ENCODE measurements around the gene PPT1. TPM values are rescaled to one million over a fixed set of nuclear protein-coding genes. Genes with fewer than 3 reads are reported as not detected.

PPT1 gene
- total RNA-seq, 1 donor from 2014 or later = 79.6 TPM

DNA sequence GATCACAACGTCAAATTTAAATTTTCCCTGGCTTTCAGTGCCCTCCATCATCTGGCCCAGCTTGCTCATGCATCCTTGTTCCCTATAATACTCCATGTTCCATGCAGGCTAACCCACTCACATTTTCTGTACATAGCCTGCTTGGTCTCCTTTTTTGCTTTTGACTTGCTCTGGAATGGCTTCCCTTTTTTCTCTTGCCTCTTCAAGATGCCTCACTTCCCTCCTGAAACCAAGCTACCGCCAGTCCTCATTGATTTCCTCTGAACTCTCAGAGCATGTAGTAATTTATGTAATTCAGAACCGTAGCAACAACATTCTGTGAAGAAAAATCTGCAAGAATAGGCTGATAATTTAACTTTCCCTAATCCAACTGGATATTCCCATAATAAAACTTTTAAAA lies 46.2 kb downstream of the PPT1 start:
- no peak for DNase-seq (ENCODE audit: extremely low spot score, unreplicated experiment)
- H3K9me3 Mint-ChIP-seq = no peaks in the 10 kb centered on the region
- H3K36me3 Mint-ChIP-seq = peaks cover 13% of the 10 kb centered on the region
- no peak overlapping the region for H3K27ac Mint-ChIP-seq
- TF ChIP-seq, protein P1, sequence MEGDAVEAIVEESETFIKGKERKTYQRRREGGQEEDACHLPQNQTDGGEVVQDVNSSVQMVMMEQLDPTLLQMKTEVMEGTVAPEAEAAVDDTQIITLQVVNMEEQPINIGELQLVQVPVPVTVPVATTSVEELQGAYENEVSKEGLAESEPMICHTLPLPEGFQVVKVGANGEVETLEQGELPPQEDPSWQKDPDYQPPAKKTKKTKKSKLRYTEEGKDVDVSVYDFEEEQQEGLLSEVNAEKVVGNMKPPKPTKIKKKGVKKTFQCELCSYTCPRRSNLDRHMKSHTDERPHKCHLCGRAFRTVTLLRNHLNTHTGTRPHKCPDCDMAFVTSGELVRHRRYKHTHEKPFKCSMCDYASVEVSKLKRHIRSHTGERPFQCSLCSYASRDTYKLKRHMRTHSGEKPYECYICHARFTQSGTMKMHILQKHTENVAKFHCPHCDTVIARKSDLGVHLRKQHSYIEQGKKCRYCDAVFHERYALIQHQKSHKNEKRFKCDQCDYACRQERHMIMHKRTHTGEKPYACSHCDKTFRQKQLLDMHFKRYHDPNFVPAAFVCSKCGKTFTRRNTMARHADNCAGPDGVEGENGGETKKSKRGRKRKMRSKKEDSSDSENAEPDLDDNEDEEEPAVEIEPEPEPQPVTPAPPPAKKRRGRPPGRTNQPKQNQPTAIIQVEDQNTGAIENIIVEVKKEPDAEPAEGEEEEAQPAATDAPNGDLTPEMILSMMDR (conservative IDR thresholded peaks at IDR 0.05) = no peak
- peaks cover 6% of the 10 kb centered on the region for H3K4me1 Mint-ChIP-seq (ENCODE audit: unreplicated experiment)
- H3K27me3 Mint-ChIP-seq = no peaks in the 10 kb centered on the region
- H3K4me3 Mint-ChIP-seq = no peak overlapping the region

DNA sequence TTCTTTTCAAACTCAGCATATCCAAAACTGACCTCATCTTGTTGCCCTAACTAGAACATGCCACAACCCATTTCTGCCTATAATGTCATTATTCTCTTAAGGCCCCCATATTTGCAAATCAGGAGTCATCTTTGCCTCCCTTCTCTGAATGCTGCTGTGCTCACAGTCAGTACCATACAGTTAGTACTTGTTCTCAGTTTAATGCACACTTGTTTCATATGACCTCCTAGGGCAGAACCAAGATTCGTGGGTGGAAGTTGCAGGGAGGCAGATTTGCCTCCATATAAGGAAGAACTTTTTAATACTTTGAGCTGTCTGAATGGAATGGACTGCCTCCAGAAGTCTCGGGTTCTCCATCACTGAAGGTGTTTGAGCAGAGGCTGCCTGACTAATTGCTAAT lies 47.3 kb downstream of the PPT1 start:
- no peak for DNase-seq (ENCODE audit: extremely low spot score, unreplicated experiment)
- Mint-ChIP-seq H3K9me3 (no peaks in the 10 kb centered on the region), H3K36me3 (peaks cover 10% of the 10 kb centered on the region), H3K4me1 (ENCODE audit: unreplicated experiment) (peaks cover 6% of the 10 kb centered on the region), H3K27me3 (no peaks in the 10 kb centered on the region), H3K27ac (no peak overlapping the region), H3K4me3 (no peak overlapping the region)
- TF ChIP-seq, protein P1 (conservative IDR thresholded peaks at IDR 0.05) = no peak

DNA sequence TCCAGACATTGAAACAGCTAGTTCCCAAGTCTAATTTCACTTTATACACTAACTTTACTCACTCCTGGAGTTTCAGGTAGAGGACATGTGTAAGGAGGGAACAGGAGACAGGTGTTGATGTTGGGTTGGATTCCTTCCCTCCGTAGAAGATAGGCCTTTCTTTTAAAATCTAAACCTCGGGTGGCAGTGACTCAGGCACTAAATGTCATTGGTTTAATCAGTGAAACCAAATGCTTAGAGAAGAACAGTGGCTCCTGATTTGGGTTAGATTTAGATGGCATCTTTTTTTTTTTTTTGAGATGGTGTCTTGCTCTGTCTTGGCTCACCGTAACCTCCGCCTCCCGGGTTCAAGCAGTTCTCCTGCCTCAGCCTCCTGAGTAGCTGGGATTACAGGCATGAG lies 49.3 kb downstream of the PPT1 start:
- peaks cover 8% of the 10 kb centered on the region for H3K4me1 Mint-ChIP-seq (ENCODE audit: unreplicated experiment)
- H3K36me3 Mint-ChIP-seq = peaks cover 11% of the 10 kb centered on the region
- no peak for DNase-seq (ENCODE audit: extremely low spot score, unreplicated experiment)
- TF ChIP-seq, protein P1 (conservative IDR thresholded peaks at IDR 0.05) = no peak
- no peak overlapping the region for H3K4me3 Mint-ChIP-seq
- no peaks in the 10 kb centered on the region for H3K27me3 Mint-ChIP-seq
- no peaks in the 10 kb centered on the region for H3K9me3 Mint-ChIP-seq
- H3K27ac Mint-ChIP-seq = no peak overlapping the region

DNA sequence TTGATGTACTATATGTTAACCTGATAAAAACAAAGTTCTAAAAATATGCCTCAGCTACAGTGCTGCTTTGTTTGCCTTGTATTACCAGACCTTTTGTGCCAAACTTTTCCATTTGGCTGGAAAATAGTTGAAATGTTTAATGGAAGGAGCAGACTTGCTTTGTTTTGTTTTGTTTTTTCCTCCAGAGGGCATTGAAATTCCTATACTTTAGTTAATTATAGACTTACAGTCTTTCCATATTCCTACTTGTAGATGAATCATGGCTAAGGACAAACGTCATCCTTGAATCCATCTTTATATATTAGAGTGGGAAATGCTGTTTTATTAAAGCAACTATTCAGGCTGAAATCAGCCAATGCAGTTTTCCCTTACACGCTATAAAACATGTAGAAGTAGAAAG lies 49.8 kb downstream of the PPT1 start:
- Mint-ChIP-seq H3K9me3 (no peaks in the 10 kb centered on the region), H3K27me3 (no peaks in the 10 kb centered on the region), H3K36me3 (peaks cover 16% of the 10 kb centered on the region), H3K27ac (no peak overlapping the region), H3K4me3 (no peak overlapping the region), H3K4me1 (ENCODE audit: unreplicated experiment) (peaks cover 13% of the 10 kb centered on the region)
- DNase-seq (ENCODE audit: extremely low spot score, unreplicated experiment) = no peak
- TF ChIP-seq, protein P1 (conservative IDR thresholded peaks at IDR 0.05) = no peak

DNA sequence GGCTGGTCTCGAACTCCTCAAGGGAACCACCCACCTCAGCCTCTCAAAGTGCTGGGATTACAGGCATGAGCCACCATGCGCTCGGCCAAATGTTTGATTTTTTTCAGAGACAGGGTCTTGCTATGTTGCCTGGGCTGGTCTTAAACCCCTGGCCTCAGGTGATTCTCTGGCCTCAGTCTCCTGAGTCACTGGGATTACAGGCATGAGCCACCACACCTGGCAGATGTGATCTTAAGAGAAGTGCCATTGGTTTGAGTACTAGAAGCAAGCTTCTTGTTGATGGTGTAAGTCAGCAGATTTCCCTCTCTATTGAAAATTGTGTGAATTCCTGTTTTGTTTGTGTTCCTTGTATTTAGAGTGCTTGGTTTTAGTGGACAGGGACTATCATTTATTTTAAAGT lies 51.3 kb downstream of the PPT1 start:
- Mint-ChIP-seq H3K36me3 (peaks cover 15% of the 10 kb centered on the region), H3K27me3 (no peaks in the 10 kb centered on the region), H3K9me3 (no peaks in the 10 kb centered on the region), H3K4me1 (ENCODE audit: unreplicated experiment) (peaks cover 23% of the 10 kb centered on the region), H3K4me3 (no peak overlapping the region), H3K27ac (no peak overlapping the region)
- no peak for DNase-seq (ENCODE audit: extremely low spot score, unreplicated experiment)
- TF ChIP-seq, protein P1 (conservative IDR thresholded peaks at IDR 0.05) = no peak

DNA sequence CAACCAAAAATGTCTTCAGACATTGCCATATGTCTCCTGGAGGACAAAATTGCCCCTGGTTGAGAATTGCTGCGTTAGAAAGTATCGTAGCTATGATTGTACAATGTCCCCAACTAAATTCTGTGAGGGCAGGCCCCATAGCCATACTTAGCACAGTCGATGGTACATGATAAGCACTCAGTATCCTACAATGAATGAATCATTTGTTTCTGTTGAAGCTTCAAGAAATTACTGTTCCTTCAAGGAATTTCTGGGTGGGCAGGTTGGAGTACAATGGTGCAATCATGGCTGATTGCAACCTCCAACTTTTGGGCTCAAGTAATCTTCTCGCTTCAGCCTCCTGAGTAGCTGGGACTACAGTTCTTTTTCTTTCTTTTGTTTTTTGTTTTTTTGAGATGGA lies 51.9 kb downstream of the PPT1 start:
- no peaks in the 10 kb centered on the region for H3K27me3 Mint-ChIP-seq
- H3K4me3 Mint-ChIP-seq = no peak overlapping the region
- peaks cover 13% of the 10 kb centered on the region for H3K36me3 Mint-ChIP-seq
- TF ChIP-seq, protein P1 (conservative IDR thresholded peaks at IDR 0.05) = no peak
- DNase-seq (ENCODE audit: extremely low spot score, unreplicated experiment) = no peak
- H3K4me1 Mint-ChIP-seq (ENCODE audit: unreplicated experiment) = peaks cover 23% of the 10 kb centered on the region
- H3K9me3 Mint-ChIP-seq = no peaks in the 10 kb centered on the region
- H3K27ac Mint-ChIP-seq = no peak overlapping the region

All from type B pancreatic cell (in vitro differentiated cells).